DMS153 (cell line): ENCODE data around the gene PTH1R.

Source experiments
- DNase-seq: peaks from one replicate; lab custom pipeline; 2025; lab: John Stamatoyannopoulos, UW

The PTH1R gene

GRCh38 chr3:46864061-46864881, 13.2 kb upstream of the PTH1R start:
- DNase-seq = no peak

GRCh38 chr3:46865031-46865507, 12.5 kb upstream of the PTH1R start:
- no peak for DNase-seq

- no peak for DNase-seq
Observed at GRCh38 chr3:46865546-46865945, 12.0 kb upstream of the PTH1R start.

DNA sequence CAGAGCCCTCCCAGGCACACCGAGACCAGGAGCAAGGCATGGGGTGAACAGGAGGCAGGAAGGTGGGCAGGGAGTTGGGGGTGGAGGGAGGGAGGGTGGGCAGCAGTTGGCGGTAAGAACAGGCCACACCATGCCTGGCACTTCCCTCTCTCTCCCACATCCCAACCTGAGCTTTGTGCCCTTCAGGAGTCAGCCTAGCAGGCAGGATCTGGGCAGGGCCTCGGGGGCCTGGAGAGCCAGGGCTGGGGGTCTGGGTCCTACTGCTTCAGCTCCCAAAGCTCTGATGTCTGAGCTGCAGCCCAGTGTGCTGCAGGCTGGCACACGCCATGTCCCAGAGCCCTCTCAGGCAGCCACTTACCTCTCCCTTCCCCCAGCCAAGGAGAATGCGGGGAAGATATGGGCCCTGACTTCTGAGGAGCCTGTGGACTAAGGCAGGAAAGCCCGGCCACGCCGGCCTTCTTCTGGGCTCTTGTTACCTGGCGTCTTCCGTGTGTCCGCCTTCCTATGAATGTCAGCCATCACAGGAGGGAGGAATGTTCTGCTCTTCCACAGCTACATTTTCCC, 11.4 kb upstream of the PTH1R start:
- DNase-seq = no peak

- DNase-seq = no peak
Observed at GRCh38 chr3:46866720-46867549, 10.6 kb upstream of the PTH1R start.

GRCh38 chr3:46867550-46867898, 10.0 kb upstream of the PTH1R start:
- DNase-seq = no peak

DNA sequence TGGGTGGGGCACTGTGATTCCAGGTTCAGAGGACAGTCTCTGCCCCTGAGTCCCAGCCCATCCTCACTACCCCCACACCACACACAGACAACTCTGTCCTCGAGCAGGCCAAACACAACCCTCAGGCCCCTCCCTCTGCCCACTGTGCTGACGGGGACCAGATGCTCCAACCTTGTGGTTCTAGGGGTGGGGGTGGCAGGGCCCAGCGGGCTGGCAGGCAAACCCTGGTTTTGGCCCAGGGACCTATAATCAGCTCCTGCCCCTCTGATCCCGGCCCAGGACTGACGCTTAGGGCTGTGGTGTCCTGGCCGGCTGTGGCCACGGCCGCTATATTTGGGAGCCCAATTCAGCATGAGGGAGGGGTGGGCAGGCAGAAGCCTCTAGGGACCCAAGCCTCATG, 9.2 kb upstream of the PTH1R start:
- no peak for DNase-seq

- no peak for DNase-seq
Observed at GRCh38 chr3:46868948-46869347, 8.6 kb upstream of the PTH1R start.

GRCh38 chr3:46869440-46869839, 8.1 kb upstream of the PTH1R start:
- DNase-seq = no peak

GRCh38 chr3:46870651-46871050, 6.9 kb upstream of the PTH1R start:
- DNase-seq = no peak

DNA sequence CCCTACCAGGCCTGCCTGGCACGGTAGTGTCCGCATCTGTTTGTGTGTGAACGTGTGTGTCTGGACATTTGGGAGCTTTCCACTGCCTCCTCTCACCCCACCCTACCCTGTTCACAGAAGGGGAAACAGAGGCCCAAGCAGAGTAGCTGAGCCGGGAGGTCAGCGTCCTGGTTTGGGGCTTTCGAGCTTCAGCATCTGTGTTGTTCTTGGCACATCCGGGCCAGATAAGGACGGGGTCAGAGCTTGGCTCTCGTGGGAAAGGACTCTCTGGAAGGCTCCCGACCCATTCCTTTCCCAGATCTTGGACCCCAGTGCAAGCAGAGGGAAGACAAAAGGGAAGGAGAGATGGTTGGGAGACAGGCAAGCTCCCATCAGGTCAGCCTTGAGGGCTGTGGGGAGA, 6.3 kb upstream of the PTH1R start:
- no peak for DNase-seq

- DNase-seq = no peak
Observed at GRCh38 chr3:46873521-46873920, 4.0 kb upstream of the PTH1R start.

DNA sequence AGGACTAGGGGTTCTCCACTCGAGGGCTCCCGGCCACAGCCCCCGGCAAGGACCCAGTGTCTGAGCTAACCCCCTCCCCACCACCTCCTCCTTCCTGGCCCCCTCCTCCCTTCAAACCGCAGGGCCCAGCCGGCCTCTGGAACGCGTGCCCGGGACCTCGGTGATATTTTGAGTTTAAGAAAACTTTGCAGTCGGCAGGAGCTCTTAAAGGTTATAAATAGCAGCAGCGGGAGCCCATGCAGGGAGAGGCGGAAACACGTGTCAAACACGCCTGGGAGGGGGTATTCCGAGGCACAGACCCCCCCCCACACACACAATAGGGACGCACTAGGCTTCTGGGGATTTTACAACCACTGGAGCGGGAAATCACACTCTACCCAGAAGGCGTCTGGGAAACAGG, 3.1 kb upstream of the PTH1R start:
- DNase-seq = no peak

- DNase-seq = no peak
Observed at GRCh38 chr3:46875560-46875959, 2.0 kb upstream of the PTH1R start.

- no peak for DNase-seq
Observed at GRCh38 chr3:46876313-46877300, 914 bp upstream of the PTH1R start.

- no peak for DNase-seq
Observed at GRCh38 chr3:46878781-46879436, 1.4 kb downstream of the PTH1R start.

DNA sequence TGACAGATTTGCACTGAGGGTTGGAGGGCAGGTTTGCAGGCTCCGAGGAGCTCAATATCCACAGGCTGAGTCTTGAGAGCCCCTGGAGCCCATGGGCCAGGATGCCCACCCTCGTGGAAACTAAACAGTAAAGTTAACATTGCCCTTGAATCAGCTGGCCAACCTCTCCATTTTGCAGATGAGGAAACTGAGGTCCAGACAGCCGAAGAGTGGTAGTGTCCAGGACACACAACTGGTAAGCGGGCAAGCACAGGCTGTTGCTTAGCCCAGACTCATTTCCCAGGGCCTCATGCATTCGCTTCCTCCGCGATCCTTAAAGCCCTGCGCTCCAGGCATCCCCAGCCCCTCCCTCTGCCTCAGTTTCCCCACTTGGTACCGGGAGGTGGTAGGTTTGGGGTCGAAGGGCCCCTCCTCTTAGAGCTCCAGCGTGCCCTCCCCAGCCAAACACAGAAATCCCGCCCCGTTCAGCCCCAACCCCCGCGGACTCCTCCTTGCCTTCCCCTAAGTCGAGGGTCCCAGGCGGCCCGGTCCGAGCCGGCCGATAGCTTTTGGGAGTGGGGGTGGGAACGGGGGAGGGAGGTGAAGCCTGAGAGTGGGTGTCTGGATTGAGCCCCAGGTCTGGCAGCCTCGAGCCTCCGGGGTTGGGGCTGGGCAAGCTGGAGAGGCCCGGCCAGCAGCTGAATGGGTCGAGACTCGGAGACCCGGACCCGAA, 3.5 kb downstream of the PTH1R start:
- no peak for DNase-seq

- no peak for DNase-seq
Observed at GRCh38 chr3:46881596-46882376, 4.3 kb downstream of the PTH1R start.

DNA sequence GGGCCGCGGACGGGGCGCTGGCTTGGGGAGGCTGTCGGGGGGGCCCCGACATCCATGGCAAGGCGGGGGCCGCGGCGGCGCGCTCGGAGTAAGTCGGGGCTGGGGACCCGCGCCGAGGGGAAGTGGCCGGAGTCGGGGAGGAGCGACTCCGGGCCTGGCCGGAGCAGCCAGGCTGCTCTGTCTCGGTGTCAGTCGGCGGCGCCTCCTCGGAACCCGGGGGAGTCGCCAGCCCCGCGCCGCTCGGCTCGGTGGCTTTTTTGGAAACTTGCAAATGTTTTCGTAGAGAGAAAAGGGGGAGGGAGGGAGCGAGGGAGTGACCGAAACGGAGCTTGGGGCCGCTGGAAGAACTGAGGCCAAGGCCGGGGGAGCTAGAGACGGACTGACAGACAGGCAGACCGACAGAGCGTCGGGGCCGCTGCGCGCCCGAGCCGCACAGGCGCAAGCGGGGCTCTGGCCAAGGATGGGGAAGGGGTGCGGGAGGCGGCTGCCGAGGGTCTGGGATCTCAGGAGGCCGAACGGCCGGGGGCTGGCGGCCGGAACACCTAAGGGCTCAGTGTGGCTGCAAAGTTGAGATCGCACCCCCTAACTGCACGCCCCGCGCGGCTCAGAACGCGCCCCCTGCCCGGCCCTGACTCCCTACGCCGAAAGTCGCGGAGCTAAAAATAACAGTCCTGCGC, 5.0 kb downstream of the PTH1R start:
- DNase-seq = no peak
